Right atrium auricular region (tissue), 2 donors: ENCODE data around the gene CCHCR1. TPM values are rescaled to one million over a fixed set of nuclear protein-coding genes. Genes with fewer than 3 reads are reported as not detected.

Experiments
- DNase-seq: peaks from one replicate; pipeline ENCODE4 v3.0.0-alpha.2; 2019; ENCODE audit warnings: low spot score
- H3K27ac ChIP-seq, 2 donors: fragments of 200-600 bp; sonication (generic); 1 replicate in 1 of 2; 2 replicates in 1 of 2; pipeline ENCODE4 v1.5.1; 2016 to 2019
- H3K27me3 ChIP-seq, 2 donors: fragments of 200-600 bp; sonication (generic); one replicate each; pipeline versions ENCODE4 v1.5.1 to v1.6.0; 2017 to 2019
- H3K36me3 ChIP-seq: fragments of 200-600 bp; sonication (generic); one replicate; pipeline ENCODE4 v1.5.1; 2016
- H3K4me1 ChIP-seq, 2 donors: fragments of 200-600 bp; sonication (generic); one replicate each; pipeline versions ENCODE4 v1.5.1 to v1.6.0; 2017 to 2019
- H3K4me3 ChIP-seq, 2 donors: fragments of 200-600 bp; sonication (generic); 1 replicate in 1 of 2; 2 replicates in 1 of 2; pipeline ENCODE4 v1.5.1; 2017 to 2019; ENCODE audit warnings: mild to moderate bottlenecking in 1 of 2, moderate library complexity in 1 of 2
- H3K9me3 ChIP-seq, 2 donors: fragments of 200-600 bp; sonication (generic); one replicate each; pipeline ENCODE4 v1.5.1; 2019
- CTCF ChIP-seq, 2 donors: fragments of 200-600 bp; sonication (generic); IDR thresholded peaks; one replicate each; pipeline ENCODE4 v1.5.1; 2019; ENCODE audit warnings: antibody characterized with exemption in 2 of 2
- total RNA-seq, 2 donors: library from RNA; depleted of rRNA; stranded (reverse); fragments of >200 nt; gene quantifications; one replicate each; pipeline ENCODE4 v1.1.0, GENCODE V29; 2016

CCHCR1 gene
- total RNA-seq, 2 donors from 2014 or later: 7.6 to 9.1 TPM

- H3K4me3 ChIP-seq: no peak overlapping the region
- no peak for DNase-seq
- no peak for TF ChIP-seq CTCF (IDR thresholded peaks at IDR 0.05)
Observed at GRCh38 chr6:31135710-31136109, 21.9 kb downstream of the CCHCR1 start.

GRCh38 chr6:31132806-31133205 is 24.8 kb downstream of the CCHCR1 start:
- Histone ChIP-seq H3K4me3 (no peak overlapping the region), H3K4me1 (peaks cover 0 to 7% of the 10 kb centered on the region in 2 donors), H3K27me3 (no peaks in the 10 kb centered on the region), H3K36me3 (no peaks in the 10 kb centered on the region), H3K9me3 (no peaks in the 10 kb centered on the region), H3K27ac (no peak overlapping the region)
- no peak for TF ChIP-seq CTCF (IDR thresholded peaks at IDR 0.05)
- DNase-seq: no peak

More at GRCh38 chr6:31135710-31136109, 21.9 kb downstream of the CCHCR1 start:
- Histone ChIP-seq H3K27me3 (no peaks in the 10 kb centered on the region), H3K4me1 (peaks cover 0 to 14% of the 10 kb centered on the region in 2 donors), H3K9me3 (no peaks in the 10 kb centered on the region), H3K27ac (no peak overlapping the region), H3K36me3 (no peaks in the 10 kb centered on the region)

GRCh38 chr6:31131595-31131994 is 26.0 kb downstream of the CCHCR1 start:
- no peak for TF ChIP-seq CTCF (IDR thresholded peaks at IDR 0.05)
- no peaks in the 10 kb centered on the region for H3K9me3 ChIP-seq
- H3K4me3 ChIP-seq: no peak overlapping the region
- no peaks in the 10 kb centered on the region for H3K27me3 ChIP-seq
- H3K27ac ChIP-seq: no peak overlapping the region
- H3K36me3 ChIP-seq: no peaks in the 10 kb centered on the region
- DNase-seq: no peak
- H3K4me1 ChIP-seq: peaks cover 0 to 4% of the 10 kb centered on the region in 2 donors

- no peaks in the 10 kb centered on the region for H3K9me3 ChIP-seq
- no peak for DNase-seq
- TF ChIP-seq CTCF (IDR thresholded peaks at IDR 0.05): no peak
- no peak overlapping the region for H3K27ac ChIP-seq
- H3K4me3 ChIP-seq: no peak overlapping the region
- H3K4me1 ChIP-seq: peaks cover 0 to 13% of the 10 kb centered on the region in 2 donors
- no peaks in the 10 kb centered on the region for H3K27me3 ChIP-seq
- no peaks in the 10 kb centered on the region for H3K36me3 ChIP-seq
Observed at GRCh38 chr6:31130751-31131150, 26.9 kb downstream of the CCHCR1 start.

- Histone ChIP-seq H3K36me3 (no peaks in the 10 kb centered on the region), H3K27ac (no peak overlapping the region), H3K27me3 (no peaks in the 10 kb centered on the region), H3K4me3 (no peak overlapping the region), H3K9me3 (no peaks in the 10 kb centered on the region), H3K4me1 (peaks cover 0 to 23% of the 10 kb centered on the region in 2 donors)
- no peak for TF ChIP-seq CTCF (IDR thresholded peaks at IDR 0.05)
- DNase-seq: no peak
Observed at GRCh38 chr6:31129130-31129529, 28.5 kb downstream of the CCHCR1 start.

- Histone ChIP-seq H3K27ac (no peak overlapping the region), H3K4me1 (peaks cover 0 to 29% of the 10 kb centered on the region in 2 donors), H3K27me3 (no peaks in the 10 kb centered on the region), H3K9me3 (no peaks in the 10 kb centered on the region), H3K36me3 (no peaks in the 10 kb centered on the region), H3K4me3 (no peak overlapping the region)
- peak; percentile 81 to 90 for TF ChIP-seq CTCF (IDR thresholded peaks at IDR 0.05)
- DNase-seq: peak; percentile 62
Observed at GRCh38 chr6:31128093-31128676, 29.4 kb downstream of the CCHCR1 start.
